GM13977 (cell line): ENCODE measurements around the gene FOXO3.
A peak's percentile ranks its signal among the peaks of the same experiment; 100 is the strongest.

Experiments
- DNase-seq: peaks from one replicate; pipeline ENCODE4 v3.0.0; 2012; ENCODE audit warnings: low spot score
- CTCF ChIP-seq: IDR thresholded peaks from 2 replicates; pipeline ENCODE4 v1.5.1; 2012; ENCODE audit warnings: mild to moderate bottlenecking, control low read depth; ENCODE audit not compliant: insufficient read depth; ENCODE audit errors: extremely low read depth, missing control alignments
- in situ Hi-C: fragments of 300-500 bp; cut with MboI; formaldehyde crosslinking; loops from one replicate; pipeline ENCODE4 v1.12.0; 2022; ENCODE audit warnings: low sequenced_read_pairs, low pct_unique_long_range_greater_than_20kb, mixed read lengths, inconsistent platforms; ENCODE audit not compliant: unreplicated experiment

Gene FOXO3

GRCh38 chr6:108596956-108597355 lies 36.2 kb downstream of the FOXO3 start:
- DNase-seq, result no peak
- TF ChIP-seq CTCF, result no peak
- in situ Hi-C loops, result no loop called here

GRCh38 chr6:108597572-108598304 lies 37.0 kb downstream of the FOXO3 start:
- in situ Hi-C loops, result no loop called here
- no peak for DNase-seq
- TF ChIP-seq CTCF, result no peak

- peak; percentile 43 for DNase-seq
- in situ Hi-C loops, result no loop called here
- TF ChIP-seq CTCF, result no peak
Observed at GRCh38 chr6:108598305-108598863, 37.7 kb downstream of the FOXO3 start.

- TF ChIP-seq CTCF, result no peak
- no peak for DNase-seq
- in situ Hi-C loops, result no loop called here
Observed at GRCh38 chr6:108604156-108604555, 43.4 kb downstream of the FOXO3 start.

GRCh38 chr6:108606250-108606690 lies 45.6 kb downstream of the FOXO3 start:
- in situ Hi-C loops, result no loop called here
- DNase-seq, result no peak
- no peak for TF ChIP-seq CTCF

- TF ChIP-seq CTCF, result no peak
- in situ Hi-C loops, result no loop called here
- no peak for DNase-seq
Observed at GRCh38 chr6:108608453-108609275, 47.9 kb downstream of the FOXO3 start.
